ENCODE results near the gene ZBTB46.

GRCh38 chr20:63861981-63862901 lies 31.2 kb upstream of the ZBTB46 start:
- TF ChIP-seq HNF4G (IDR thresholded peaks at IDR 0.05) (no peak), CTCF (IDR thresholded peaks at IDR 0.05; ENCODE audit: low read depth, low read length, missing input control) (no peak), GABPA (IDR thresholded peaks at IDR 0.05 in 1 of 2, conservative IDR thresholded peaks at IDR 0.05 in 1 of 2) (no peak), YY1 (IDR thresholded peaks at IDR 0.05) (no peak), TAF1 (conservative IDR thresholded peaks at IDR 0.05) (no peak), RAD21 (IDR thresholded peaks at IDR 0.05) (no peak), HNF4A (conservative IDR thresholded peaks at IDR 0.05) (no peak)
- TF ChIP-seq, protein P1, sequence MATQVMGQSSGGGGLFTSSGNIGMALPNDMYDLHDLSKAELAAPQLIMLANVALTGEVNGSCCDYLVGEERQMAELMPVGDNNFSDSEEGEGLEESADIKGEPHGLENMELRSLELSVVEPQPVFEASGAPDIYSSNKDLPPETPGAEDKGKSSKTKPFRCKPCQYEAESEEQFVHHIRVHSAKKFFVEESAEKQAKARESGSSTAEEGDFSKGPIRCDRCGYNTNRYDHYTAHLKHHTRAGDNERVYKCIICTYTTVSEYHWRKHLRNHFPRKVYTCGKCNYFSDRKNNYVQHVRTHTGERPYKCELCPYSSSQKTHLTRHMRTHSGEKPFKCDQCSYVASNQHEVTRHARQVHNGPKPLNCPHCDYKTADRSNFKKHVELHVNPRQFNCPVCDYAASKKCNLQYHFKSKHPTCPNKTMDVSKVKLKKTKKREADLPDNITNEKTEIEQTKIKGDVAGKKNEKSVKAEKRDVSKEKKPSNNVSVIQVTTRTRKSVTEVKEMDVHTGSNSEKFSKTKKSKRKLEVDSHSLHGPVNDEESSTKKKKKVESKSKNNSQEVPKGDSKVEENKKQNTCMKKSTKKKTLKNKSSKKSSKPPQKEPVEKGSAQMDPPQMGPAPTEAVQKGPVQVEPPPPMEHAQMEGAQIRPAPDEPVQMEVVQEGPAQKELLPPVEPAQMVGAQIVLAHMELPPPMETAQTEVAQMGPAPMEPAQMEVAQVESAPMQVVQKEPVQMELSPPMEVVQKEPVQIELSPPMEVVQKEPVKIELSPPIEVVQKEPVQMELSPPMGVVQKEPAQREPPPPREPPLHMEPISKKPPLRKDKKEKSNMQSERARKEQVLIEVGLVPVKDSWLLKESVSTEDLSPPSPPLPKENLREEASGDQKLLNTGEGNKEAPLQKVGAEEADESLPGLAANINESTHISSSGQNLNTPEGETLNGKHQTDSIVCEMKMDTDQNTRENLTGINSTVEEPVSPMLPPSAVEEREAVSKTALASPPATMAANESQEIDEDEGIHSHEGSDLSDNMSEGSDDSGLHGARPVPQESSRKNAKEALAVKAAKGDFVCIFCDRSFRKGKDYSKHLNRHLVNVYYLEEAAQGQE (IDR thresholded peaks at IDR 0.05): no peak
- TF ChIP-seq, protein P2, sequence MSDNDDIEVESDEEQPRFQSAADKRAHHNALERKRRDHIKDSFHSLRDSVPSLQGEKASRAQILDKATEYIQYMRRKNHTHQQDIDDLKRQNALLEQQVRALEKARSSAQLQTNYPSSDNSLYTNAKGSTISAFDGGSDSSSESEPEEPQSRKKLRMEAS (IDR thresholded peaks at IDR 0.05): no peak
